HCT116 (cell line): Measurements from ENCODE around the gene TAF5L. TPM values are rescaled to one million over a fixed set of nuclear protein-coding genes. Genes with fewer than 3 reads are reported as not detected.

Source experiments
- ATAC-seq: fragments of 200-7000 bp; cut with Tn5 transposase; 2 replicates; pipeline ENCODE4 v1.9.1; 2020; ENCODE audit warnings: mild to moderate bottlenecking, moderate library complexity
- BruUV-seq: library from RNA; stranded (reverse); fragments of 400-500 nt; replicated peaks from 2 replicates; lab custom pipeline; 2021; lab: Mats Ljungman, UMichigan
- CTCF ChIA-PET: fragments of 300-600 bp; sonication (Branson Sonifier 250); formaldehyde crosslinking; loops from one replicate; lab custom pipeline; 2021; ENCODE audit warnings: antibody characterized with exemption; lab: Charles Lee
- POLR2A ChIA-PET: fragments of 300-600, 350-600 bp; sonication (Branson Sonifier 250); formaldehyde crosslinking; loops from one replicate; lab custom pipeline; 2021; ENCODE audit warnings: antibody characterized with exemption; lab: Charles Lee
- RAD21 ChIA-PET, 2 experiments: fragments of 300-600 bp; sonication (Branson Sonifier 250); formaldehyde crosslinking; loops; one replicate each; lab custom pipeline; 2023; ENCODE audit warnings: low total read pairs in 2 of 2; ENCODE audit not compliant: uncharacterized antibody in 2 of 2, unreplicated experiment in 2 of 2, low non-redundant PET in 1 of 2; lab: Charles Lee
- DNase-seq: peaks from one replicate; pipeline ENCODE4 v3.0.0-alpha.2; 2010; ENCODE audit warnings: low read depth, low spot score
- H2AFZ ChIP-seq: fragments of 200-600 bp; shearing (Covaris generic), sonication (generic); 2 replicates; pipeline ENCODE4 v1.6.1; 2017; ENCODE audit warnings: low read depth, mixed run types, mixed read lengths, antibody characterized with exemption, low read length; ENCODE audit not compliant: poor library complexity, severe bottlenecking
- H3K27ac ChIP-seq: 2 replicates; pipeline ENCODE4 v1.5.1; 2012; ENCODE audit warnings: low read depth, low read length
- H3K27me3 ChIP-seq: fragments of 200-600 bp; sonication (generic); 2 replicates; pipeline ENCODE4 v1.6.1; 2016; ENCODE audit warnings: mixed run types, low read length, mixed read lengths; ENCODE audit not compliant: insufficient read depth
- H3K36me3 ChIP-seq, 2 experiments: fragments of 200-500 bp in 1 of 2; fragments of 200-600 bp in 1 of 2; sonication (Bioruptor generic) in 1 of 2; sonication (generic) in 1 of 2; 2 replicates each; pipeline versions ENCODE4 v1.5.1 to v1.6.1; 2014 to 2016; ENCODE audit warnings: low read length in 2 of 2, inconsistent platforms in 1 of 2, mixed read lengths in 1 of 2, mixed run types in 1 of 2; ENCODE audit not compliant: insufficient read depth in 2 of 2, control insufficient read depth in 1 of 2
- H3K4me1 ChIP-seq, 2 experiments: fragments of 200-600 bp in 1 of 2; sonication (generic) in 1 of 2; 2 replicates each; pipeline versions ENCODE4 v1.5.1 to v1.6.1; 2012 to 2017; ENCODE audit warnings: low read length in 2 of 2, inconsistent platforms in 1 of 2, mild to moderate bottlenecking in 1 of 2, mixed read lengths in 1 of 2, mixed run types in 1 of 2, moderate library complexity in 1 of 2; ENCODE audit not compliant: insufficient read depth in 2 of 2, control insufficient read depth in 1 of 2
- H3K4me2 ChIP-seq: fragments of 200-600 bp; sonication (generic); 2 replicates; pipeline ENCODE4 v1.6.1; 2017; ENCODE audit warnings: mixed run types, low read length, mixed read lengths
- H3K4me3 ChIP-seq, 2 experiments: fragments of 200-600 bp in 1 of 2; sonication (generic) in 1 of 2; replicated peaks in 1 of 2; 2 replicates each; pipeline ENCODE4 v1.5.1; 2011 to 2016; ENCODE audit warnings: low read length in 2 of 2, control low read depth in 1 of 2, low read depth in 1 of 2, mild to moderate bottlenecking in 1 of 2, mixed read lengths in 1 of 2, mixed run types in 1 of 2
- H3K79me2 ChIP-seq: fragments of 200-600 bp; sonication (generic); 2 replicates; pipeline ENCODE4 v1.6.1; 2017; ENCODE audit warnings: mild to moderate bottlenecking, mixed run types, low read length, moderate library complexity, mixed read lengths; ENCODE audit not compliant: insufficient read depth
- H3K9ac ChIP-seq: fragments of 200-600 bp; sonication (generic); 2 replicates; pipeline ENCODE4 v1.6.1; 2016; ENCODE audit warnings: low read length, mixed read lengths
- H3K9me2 ChIP-seq: fragments of 200-600 bp; sonication (generic), shearing (Covaris generic); 2 replicates; pipeline ENCODE4 v1.6.1; 2017; ENCODE audit warnings: mixed run types, mild to moderate bottlenecking, moderate library complexity; ENCODE audit not compliant: insufficient read depth
- H3K9me3 ChIP-seq, 2 experiments: fragments of 200-500 bp in 1 of 2; fragments of 200-600 bp in 1 of 2; sonication (Bioruptor generic) in 1 of 2; sonication (generic) in 1 of 2; 2 replicates each; pipeline ENCODE4 v1.6.1; 2014 to 2017; ENCODE audit warnings: low read length in 2 of 2, mixed read lengths in 2 of 2, inconsistent platforms in 1 of 2, low read depth in 1 of 2, mild to moderate bottlenecking in 1 of 2, mixed run types in 1 of 2, moderate library complexity in 1 of 2; ENCODE audit not compliant: control insufficient read depth in 1 of 2, insufficient read depth in 1 of 2
- H4K20me1 ChIP-seq: fragments of 200-600 bp; sonication (generic), shearing (Covaris generic); 2 replicates; pipeline ENCODE4 v1.6.1; 2017; ENCODE audit warnings: mixed run types, mild to moderate bottlenecking, moderate library complexity; ENCODE audit not compliant: insufficient read depth
- EZH2 ChIP-seq: fragments of 200-600 bp; sonication (generic); IDR thresholded peaks from 2 replicates; pipeline ENCODE4 v1.6.1; 2017; ENCODE audit warnings: antibody characterized with exemption, mixed run types
- FOSL1 ChIP-seq: IDR thresholded peaks from 2 replicates; pipeline ENCODE4 v1.6.1; 2012; ENCODE audit warnings: low read depth
- JUND ChIP-seq: IDR thresholded peaks from 2 replicates; pipeline ENCODE4 v1.6.1; 2012
- POLR2A ChIP-seq: IDR thresholded peaks from 2 replicates; pipeline ENCODE4 v1.7.0; 2011; ENCODE audit warnings: borderline replicate concordance; ENCODE audit not compliant: insufficient read depth, insufficient read length; ENCODE audit errors: extremely low read depth
- POLR2AphosphoS5 ChIP-seq: IDR thresholded peaks from 2 replicates; pipeline ENCODE4 v1.6.1; 2011; ENCODE audit warnings: mild to moderate bottlenecking, low read depth, low read length, moderate library complexity
- YY1 ChIP-seq: IDR thresholded peaks from 2 replicates; pipeline ENCODE4 v1.6.1; 2011; ENCODE audit warnings: low read length, low read depth, moderate library complexity, mild to moderate bottlenecking; ENCODE audit not compliant: insufficient replicate concordance; ENCODE audit errors: extremely low read depth
- intact Hi-C: fragments of 100-400 bp; cut with micrococcal nuclease; formaldehyde crosslinking; loops from 2 replicates; pipeline ENCODE4 v1.10.0; 2022
- total RNA-seq: library from RNA; stranded (reverse); gene quantifications from one replicate; pipeline ENCODE4 v1.2.1, GENCODE V29; 2021; ENCODE audit not compliant: unreplicated experiment
- TF ChIP-seq, protein P1 (sequence below): IDR thresholded peaks from 2 replicates; pipeline ENCODE4 v1.6.1; 2012; ENCODE audit warnings: low read depth
- TF ChIP-seq, protein P2 (sequence below): IDR thresholded peaks from 2 replicates; pipeline ENCODE4 v1.6.1; 2012

The TAF5L gene
- total RNA-seq, 1 experiment from 2014 or later: 22.4 TPM

DNA sequence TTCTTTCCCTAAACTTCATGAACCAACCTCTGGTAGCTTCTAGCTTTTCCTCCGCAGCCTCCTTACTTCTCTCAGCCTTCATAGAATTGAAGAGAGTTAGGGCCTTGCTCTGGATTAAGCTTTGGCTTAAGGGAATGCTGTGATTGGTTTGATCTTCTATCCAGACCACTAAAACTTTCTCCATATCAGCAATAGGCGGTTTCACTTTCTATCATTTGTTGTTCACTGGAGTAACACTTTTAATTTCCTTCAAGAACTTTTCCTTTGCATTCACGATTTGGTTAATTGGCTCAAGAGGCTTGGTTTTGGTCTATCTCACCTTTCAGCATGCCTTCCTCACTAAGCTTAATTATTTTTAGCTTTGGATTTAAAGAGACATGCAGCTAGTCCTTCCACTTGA is 5.2 kb upstream of the TAF5L start:
- ChIA-PET CTCF (no interaction called here), RAD21 (no interaction called here), POLR2A (no interaction called here)
- Histone ChIP-seq H4K20me1 (peaks cover 3% of the 10 kb centered on the region; the same call in 1 of the 2 replicates), H2AFZ (no peak overlapping the region), H3K4me3 (no peak overlapping the region), H3K27me3 (no peaks in the 10 kb centered on the region), H3K4me2 (no peak overlapping the region), H3K9ac (no peak overlapping the region), H3K36me3 (peaks cover 14 to 25% of the 10 kb centered on the region in 2 experiments; a peak in 3 of 4 replicates), H3K9me2 (no peaks in the 10 kb centered on the region), H3K9me3 (no peaks in the 10 kb centered on the region), H3K27ac (no peak overlapping the region), H3K79me2 (peaks cover 94% of the 10 kb centered on the region), H3K4me1 (peaks cover 3 to 6% of the 10 kb centered on the region in 2 experiments; a peak in 3 of 4 replicates)
- TF ChIP-seq POLR2A: no peak
- no peak for TF ChIP-seq JUND
- no peak for TF ChIP-seq YY1
- no peak for TF ChIP-seq FOSL1
- no peak for TF ChIP-seq POLR2AphosphoS5
- TF ChIP-seq EZH2: no peak
- TF ChIP-seq, protein P1, sequence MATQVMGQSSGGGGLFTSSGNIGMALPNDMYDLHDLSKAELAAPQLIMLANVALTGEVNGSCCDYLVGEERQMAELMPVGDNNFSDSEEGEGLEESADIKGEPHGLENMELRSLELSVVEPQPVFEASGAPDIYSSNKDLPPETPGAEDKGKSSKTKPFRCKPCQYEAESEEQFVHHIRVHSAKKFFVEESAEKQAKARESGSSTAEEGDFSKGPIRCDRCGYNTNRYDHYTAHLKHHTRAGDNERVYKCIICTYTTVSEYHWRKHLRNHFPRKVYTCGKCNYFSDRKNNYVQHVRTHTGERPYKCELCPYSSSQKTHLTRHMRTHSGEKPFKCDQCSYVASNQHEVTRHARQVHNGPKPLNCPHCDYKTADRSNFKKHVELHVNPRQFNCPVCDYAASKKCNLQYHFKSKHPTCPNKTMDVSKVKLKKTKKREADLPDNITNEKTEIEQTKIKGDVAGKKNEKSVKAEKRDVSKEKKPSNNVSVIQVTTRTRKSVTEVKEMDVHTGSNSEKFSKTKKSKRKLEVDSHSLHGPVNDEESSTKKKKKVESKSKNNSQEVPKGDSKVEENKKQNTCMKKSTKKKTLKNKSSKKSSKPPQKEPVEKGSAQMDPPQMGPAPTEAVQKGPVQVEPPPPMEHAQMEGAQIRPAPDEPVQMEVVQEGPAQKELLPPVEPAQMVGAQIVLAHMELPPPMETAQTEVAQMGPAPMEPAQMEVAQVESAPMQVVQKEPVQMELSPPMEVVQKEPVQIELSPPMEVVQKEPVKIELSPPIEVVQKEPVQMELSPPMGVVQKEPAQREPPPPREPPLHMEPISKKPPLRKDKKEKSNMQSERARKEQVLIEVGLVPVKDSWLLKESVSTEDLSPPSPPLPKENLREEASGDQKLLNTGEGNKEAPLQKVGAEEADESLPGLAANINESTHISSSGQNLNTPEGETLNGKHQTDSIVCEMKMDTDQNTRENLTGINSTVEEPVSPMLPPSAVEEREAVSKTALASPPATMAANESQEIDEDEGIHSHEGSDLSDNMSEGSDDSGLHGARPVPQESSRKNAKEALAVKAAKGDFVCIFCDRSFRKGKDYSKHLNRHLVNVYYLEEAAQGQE: no peak
- TF ChIP-seq, protein P2, sequence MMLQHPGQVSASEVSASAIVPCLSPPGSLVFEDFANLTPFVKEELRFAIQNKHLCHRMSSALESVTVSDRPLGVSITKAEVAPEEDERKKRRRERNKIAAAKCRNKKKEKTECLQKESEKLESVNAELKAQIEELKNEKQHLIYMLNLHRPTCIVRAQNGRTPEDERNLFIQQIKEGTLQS: no peak
- intact Hi-C loops: no loop called here
- no peak for DNase-seq
- BruUV-seq: no TSS peak
- no peak for ATAC-seq
